Astrocyte (in vitro differentiated cells and primary cell): ENCODE results near the gene PIP4K2B. TPM values are rescaled to one million over a fixed set of nuclear protein-coding genes. Genes with fewer than 3 reads are reported as not detected.

Experiments
- DNase-seq: peaks from one replicate; pipeline ENCODE4 v3.0.0-alpha.2; 2010; ENCODE audit warnings: low read depth
- FAIRE-seq: peaks from 2 replicates; lab custom pipeline; 2011; peaks lifted over from hg19 to GRCh38; lab: Jason Lieb, UNC
- H2AFZ ChIP-seq: 2 replicates; pipeline ENCODE4 v1.6.0; 2012; ENCODE audit warnings: low read depth, low read length, inconsistent platforms
- H3K27ac ChIP-seq: 2 replicates; pipeline ENCODE4 v1.5.1; 2011; ENCODE audit warnings: low read depth, low read length, inconsistent platforms
- H3K27me3 ChIP-seq: 2 replicates; pipeline ENCODE4 v1.6.0; 2011; ENCODE audit warnings: low read length, inconsistent platforms; ENCODE audit not compliant: insufficient read depth
- H3K36me3 ChIP-seq: 2 replicates; pipeline ENCODE4 v1.5.1; 2011; ENCODE audit warnings: low read length, inconsistent platforms; ENCODE audit not compliant: insufficient read depth
- H3K4me1 ChIP-seq: 2 replicates; pipeline ENCODE4 v1.5.1; 2011; ENCODE audit warnings: low read length, inconsistent platforms; ENCODE audit not compliant: insufficient read depth
- H3K4me2 ChIP-seq: 2 replicates; pipeline ENCODE4 v1.6.0; 2012; ENCODE audit warnings: low read length, inconsistent platforms
- H3K4me3 ChIP-seq: 2 replicates; pipeline ENCODE4 v1.5.1; 2011; ENCODE audit warnings: low read depth, mild to moderate bottlenecking, low read length, inconsistent platforms; ENCODE audit not compliant: insufficient read depth
- H3K79me2 ChIP-seq: 2 replicates; pipeline ENCODE4 v1.6.0; 2012; ENCODE audit warnings: mild to moderate bottlenecking, low read length, inconsistent platforms; ENCODE audit not compliant: insufficient read depth
- H3K9ac ChIP-seq: 2 replicates; pipeline ENCODE4 v1.6.0; 2012; ENCODE audit warnings: mild to moderate bottlenecking, low read length, inconsistent platforms
- H3K9me3 ChIP-seq: 2 replicates; pipeline ENCODE4 v1.5.1; 2012; ENCODE audit warnings: low read depth, mild to moderate bottlenecking, low read length, inconsistent platforms; ENCODE audit not compliant: insufficient read depth
- H4K20me1 ChIP-seq: 2 replicates; pipeline ENCODE4 v1.6.0; 2012; ENCODE audit warnings: low read length, inconsistent platforms; ENCODE audit not compliant: insufficient read depth
- H3K27ac Mint-ChIP-seq: one replicate; pipeline ENCODE4 v1.8.0; 2021; ENCODE audit warnings: mild to moderate bottlenecking, mixed read lengths; ENCODE audit not compliant: unreplicated experiment
- H3K27me3 Mint-ChIP-seq: one replicate; pipeline ENCODE4 v1.8.0; 2021; ENCODE audit warnings: low read depth, mixed read lengths; ENCODE audit not compliant: unreplicated experiment
- H3K36me3 Mint-ChIP-seq: one replicate; pipeline ENCODE4 v1.8.0; 2021; ENCODE audit warnings: low read depth, mixed read lengths; ENCODE audit not compliant: unreplicated experiment
- H3K4me1 Mint-ChIP-seq: one replicate; pipeline ENCODE4 v1.8.0; 2021; ENCODE audit warnings: low read depth, mixed read lengths; ENCODE audit not compliant: unreplicated experiment
- H3K4me3 Mint-ChIP-seq: one replicate; pipeline ENCODE4 v1.8.0; 2021; ENCODE audit warnings: mild to moderate bottlenecking, moderate library complexity, mixed read lengths; ENCODE audit not compliant: unreplicated experiment
- H3K9me3 Mint-ChIP-seq: one replicate; pipeline ENCODE4 v1.8.0; 2021; ENCODE audit warnings: mild to moderate bottlenecking, mixed read lengths; ENCODE audit not compliant: unreplicated experiment
- CTCF ChIP-seq: IDR thresholded peaks from 2 replicates; pipeline ENCODE4 v1.5.1; 2011; ENCODE audit warnings: low read depth, mild to moderate bottlenecking, inconsistent platforms, low read length, moderate library complexity; ENCODE audit not compliant: insufficient read depth
- EZH2 ChIP-seq: IDR thresholded peaks from 2 replicates; pipeline ENCODE4 v1.6.1; 2012; ENCODE audit warnings: mild to moderate bottlenecking, low read length, inconsistent platforms; ENCODE audit not compliant: insufficient read depth
- total RNA-seq: library from RNA; stranded (reverse); gene quantifications from 2 replicates; pipeline ENCODE4 v1.2.1, GENCODE V29; 2021

The PIP4K2B gene
- total RNA-seq, 1 donor from 2014 or later: 58.2 TPM

GRCh38 chr17:38746849-38747462 is 52.4 kb downstream of the PIP4K2B start:
- no peak overlapping the region for H3K27ac ChIP-seq

DNA sequence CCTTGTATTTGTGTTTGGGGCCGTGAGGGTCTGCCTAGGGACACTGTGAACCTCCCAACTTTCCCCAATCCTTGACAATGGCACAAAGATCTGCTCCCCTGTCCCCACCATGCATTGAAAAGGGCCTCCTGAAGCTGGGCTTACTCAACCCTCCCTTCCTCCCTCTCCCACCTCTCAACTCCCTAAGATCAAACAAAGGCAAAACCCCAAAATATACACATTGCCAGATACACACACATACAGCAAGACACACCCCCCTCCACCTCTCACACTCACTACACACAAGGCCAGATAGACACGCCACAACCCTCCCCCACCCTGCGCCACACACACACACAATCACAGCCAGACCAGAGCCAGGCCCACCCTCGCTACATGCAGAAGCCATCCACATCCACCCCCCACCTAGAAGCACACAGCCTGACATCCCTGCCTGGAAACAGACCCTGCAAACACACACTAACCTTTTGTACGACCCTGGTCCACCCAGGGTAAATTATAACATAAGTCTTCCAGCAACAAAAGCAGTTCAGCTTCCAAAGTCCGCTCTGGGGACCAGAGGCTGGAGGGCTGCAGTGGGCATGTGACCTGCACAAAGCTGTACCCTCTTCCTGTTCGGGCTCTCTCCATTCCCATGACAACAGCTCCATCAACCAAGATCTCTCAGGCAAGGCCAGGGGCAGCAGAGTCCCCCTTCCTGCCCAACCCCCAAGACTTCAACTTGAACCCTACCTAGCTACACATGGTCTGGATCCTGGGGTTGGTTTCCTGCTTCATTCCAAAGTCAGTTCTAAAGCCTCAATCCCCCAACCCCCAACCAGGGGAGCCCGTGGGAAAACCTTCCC is 53.1 kb downstream of the PIP4K2B start:
- Histone ChIP-seq H3K27me3 (no peaks in the 10 kb centered on the region), H3K27ac (no peak overlapping the region), H2AFZ (no peak overlapping the region), H3K4me3 (peak overlapping the region; percentile 84), H3K36me3 (no peaks in the 10 kb centered on the region), H3K9ac (peak overlapping the region; percentile 90), H3K9me3 (no peaks in the 10 kb centered on the region), H3K79me2 (peaks cover 71% of the 10 kb centered on the region), H3K4me1 (peaks cover 50% of the 10 kb centered on the region), H3K4me2 (peak overlapping the region; percentile 97), H4K20me1 (peaks cover 59% of the 10 kb centered on the region)
- peaks cover 2% of the 10 kb centered on the region for H3K9me3 Mint-ChIP-seq
- H3K27me3 Mint-ChIP-seq: no peaks in the 10 kb centered on the region
- peaks cover 38% of the 10 kb centered on the region for H3K4me1 Mint-ChIP-seq
- peak overlapping the region; percentile 69 for H3K27ac Mint-ChIP-seq
- no peak for DNase-seq
- TF ChIP-seq EZH2 (no peak), CTCF (no peak)
- peaks cover 3% of the 10 kb centered on the region for H3K36me3 Mint-ChIP-seq
- H3K4me3 Mint-ChIP-seq: peak overlapping the region; percentile 94
- no peak for FAIRE-seq

More at GRCh38 chr17:38746849-38747462, 52.4 kb downstream of the PIP4K2B start:
- H3K4me3 ChIP-seq: peak overlapping the region; percentile 84
- TF ChIP-seq CTCF: no peak
- no peak for TF ChIP-seq EZH2
- H3K4me1 ChIP-seq: peaks cover 50% of the 10 kb centered on the region
- Mint-ChIP-seq H3K4me1 (peaks cover 37% of the 10 kb centered on the region), H3K4me3 (peak overlapping the region; percentile 94), H3K27ac (peak overlapping the region; percentile 69), H3K9me3 (peaks cover 2% of the 10 kb centered on the region), H3K36me3 (peaks cover 3% of the 10 kb centered on the region), H3K27me3 (no peaks in the 10 kb centered on the region)
- H3K9me3 ChIP-seq: no peaks in the 10 kb centered on the region
- DNase-seq: no peak
- no peak for FAIRE-seq
- peaks cover 52% of the 10 kb centered on the region for H4K20me1 ChIP-seq
- H3K79me2 ChIP-seq: peaks cover 63% of the 10 kb centered on the region
- H3K27me3 ChIP-seq: no peaks in the 10 kb centered on the region
- H3K9ac ChIP-seq: peak overlapping the region; percentile 90
- no peaks in the 10 kb centered on the region for H3K36me3 ChIP-seq
- H3K4me2 ChIP-seq: peak overlapping the region; percentile 97
- H2AFZ ChIP-seq: no peak overlapping the region
